Right lobe of liver (tissue), 4 donors: ENCODE data around the gene TGFBI.

Source experiments
- CTCF ChIP-seq, 4 donors: fragments of 200-600 bp in 3 of 4; fragments of 450-650 bp in 1 of 4; IDR thresholded peaks; one replicate each; pipeline versions ENCODE4 v1.5.1 to v1.8.0; 2016 to 2022; ENCODE audit warnings: antibody characterized with exemption in 4 of 4, mild to moderate bottlenecking in 2 of 4
- POLR2A ChIP-seq: fragments of 450-650 bp; IDR thresholded peaks from one replicate; pipeline ENCODE4 v1.6.1; 2017; ENCODE audit warnings: antibody characterized with exemption, mild to moderate bottlenecking
- donor health status: DM: no; HTN: no; CAD: no.
- donor health status: DM: no; HTN: no; CAD: no.
- donor health status: DM: no; HTN: yes; CAD: no.

- TF ChIP-seq CTCF (IDR thresholded peaks at IDR 0.05), result no peak
- TF ChIP-seq POLR2A, result no peak
Observed at GRCh38 chr5:136034492-136034891, 5.7 kb downstream of the TGFBI start.
